ENCODE measurements around the gene TRPM6. TPM values are rescaled to one million over a fixed set of nuclear protein-coding genes. Genes with fewer than 3 reads are reported as not detected.

TRPM6 gene
- total RNA-seq, 4 donors from 2014 or later: 0.30 to 2.9 (median 0.97) TPM

GRCh38 chr9:74876382-74876949 is 11.3 kb downstream of the TRPM6 start:
- TF ChIP-seq CTCF (IDR thresholded peaks at IDR 0.05) (no peak), EP300 (IDR thresholded peaks at IDR 0.05) (no peak), POLR2A (IDR thresholded peaks at IDR 0.05) (no peak)
- no peaks in the 10 kb centered on the region for H3K27me3 ChIP-seq
- H3K36me3 ChIP-seq: no peaks in the 10 kb centered on the region
- no peak overlapping the region for H3K4me3 ChIP-seq
- WGBS, 2 donors: 60 to 62% methylated on average over 3 of the region's 3 CpGs
- H3K27ac ChIP-seq: no peak overlapping the region
- H3K4me1 ChIP-seq: no peaks in the 10 kb centered on the region
- no peak for DNase-seq (ENCODE audit: low spot score in 2 of 2)
- peaks cover 0 to 37% (median 12%) of the 10 kb centered on the region in 4 donors for H3K9me3 ChIP-seq

GRCh38 chr9:74875656-74876055 is 12.1 kb downstream of the TRPM6 start:
- H3K36me3 ChIP-seq: no peaks in the 10 kb centered on the region
- H3K27me3 ChIP-seq: no peaks in the 10 kb centered on the region
- H3K4me3 ChIP-seq: no peak overlapping the region
- H3K27ac ChIP-seq: no peak overlapping the region
- no peaks in the 10 kb centered on the region for H3K4me1 ChIP-seq
- no peak for DNase-seq (ENCODE audit: low spot score in 2 of 2)
- 67 to 68% methylated on average over 1 of the region's 1 CpG for WGBS, 2 donors
- TF ChIP-seq EP300 (IDR thresholded peaks at IDR 0.05): no peak
- TF ChIP-seq POLR2A (IDR thresholded peaks at IDR 0.05): no peak
- TF ChIP-seq CTCF (IDR thresholded peaks at IDR 0.05): no peak
- H3K9me3 ChIP-seq: peaks cover 0 to 35% (median 10%) of the 10 kb centered on the region in 4 donors

DNA sequence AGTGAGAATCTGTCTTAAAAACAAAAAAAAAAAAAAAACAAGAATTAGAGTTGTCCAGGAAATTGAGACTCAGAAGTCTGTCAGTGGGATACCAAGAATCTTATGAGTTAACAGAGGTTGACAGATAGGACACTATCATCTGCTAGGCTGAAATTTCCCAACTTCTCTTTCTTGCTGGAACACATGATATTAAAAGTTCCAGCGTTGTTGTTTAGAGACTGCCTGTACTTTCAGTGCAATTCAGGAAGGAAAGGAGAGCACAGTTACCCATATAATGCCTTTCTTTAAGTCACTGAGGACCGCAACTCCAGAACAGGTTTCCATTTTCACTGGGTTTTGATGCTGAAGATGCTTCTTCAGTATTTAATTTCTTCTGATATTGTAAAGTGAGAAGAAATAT is 13.5 kb downstream of the TRPM6 start:
- Histone ChIP-seq H3K36me3 (no peaks in the 10 kb centered on the region), H3K4me1 (no peaks in the 10 kb centered on the region), H3K4me3 (no peak overlapping the region), H3K27ac (no peak overlapping the region), H3K9me3 (peaks cover 0 to 21% (median 6%) of the 10 kb centered on the region in 4 donors), H3K27me3 (no peaks in the 10 kb centered on the region)
- no peak for DNase-seq (ENCODE audit: low spot score in 2 of 2)
- TF ChIP-seq EP300 (IDR thresholded peaks at IDR 0.05) (no peak), POLR2A (IDR thresholded peaks at IDR 0.05) (no peak), CTCF (IDR thresholded peaks at IDR 0.05) (no peak)
- WGBS, 2 donors: 64 to 65% methylated on average over 2 of the region's 2 CpGs

GRCh38 chr9:74872619-74873233 is 15.0 kb downstream of the TRPM6 start:
- Histone ChIP-seq H3K4me1 (no peaks in the 10 kb centered on the region), H3K27ac (no peak overlapping the region), H3K27me3 (no peaks in the 10 kb centered on the region), H3K9me3 (peaks cover 0 to 6% (median 0%) of the 10 kb centered on the region in 4 donors), H3K4me3 (no peak overlapping the region), H3K36me3 (no peaks in the 10 kb centered on the region)
- 91% methylated on average over 9 of the region's 9 CpGs for WGBS, 2 donors
- no peak for DNase-seq (ENCODE audit: low spot score in 2 of 2)
- no peak for TF ChIP-seq EP300 (IDR thresholded peaks at IDR 0.05)
- TF ChIP-seq POLR2A (IDR thresholded peaks at IDR 0.05): no peak
- no peak for TF ChIP-seq CTCF (IDR thresholded peaks at IDR 0.05)

- WGBS, 2 donors: 63% methylated on average over 4 of the region's 4 CpGs
- TF ChIP-seq CTCF (IDR thresholded peaks at IDR 0.05) (no peak), POLR2A (IDR thresholded peaks at IDR 0.05) (no peak), EP300 (IDR thresholded peaks at IDR 0.05) (no peak)
- no peak for DNase-seq (ENCODE audit: low spot score in 2 of 2)
Measured at GRCh38 chr9:74867483-74867882, 20.2 kb downstream of the TRPM6 start.

More at GRCh38 chr9:74867483-74867882, 20.2 kb downstream of the TRPM6 start:
- Histone ChIP-seq H3K36me3 (no peaks in the 10 kb centered on the region), H3K27me3 (no peaks in the 10 kb centered on the region), H3K27ac (no peak overlapping the region), H3K4me3 (no peak overlapping the region), H3K9me3 (no peaks in the 10 kb centered on the region), H3K4me1 (no peaks in the 10 kb centered on the region)
